ENCODE data around the gene DZANK1.
A peak's percentile ranks its signal among the peaks of the same experiment; 100 is the strongest.
"Not testable (repeated sequence)": the region's sequence is repeated elsewhere in the genome, so short reads cannot be mapped to it uniquely, and the experiment has no call there.

Gene DZANK1

GRCh38 chr20:18436847-18437246, 30.0 kb downstream of the DZANK1 start:
- no peak for DNase-seq (ENCODE audit: low spot score)

- DNase-seq (ENCODE audit: low spot score) = no peak
Observed at GRCh38 chr20:18431206-18431605, 35.6 kb downstream of the DZANK1 start.

GRCh38 chr20:18430172-18430826, 36.5 kb downstream of the DZANK1 start:
- no peak for DNase-seq (ENCODE audit: low spot score)

GRCh38 chr20:18428490-18429173, 38.2 kb downstream of the DZANK1 start:
- DNase-seq (ENCODE audit: low spot score) = no peak

- DNase-seq (ENCODE audit: low spot score) = no peak
Observed at GRCh38 chr20:18427214-18427613, 39.6 kb downstream of the DZANK1 start.

GRCh38 chr20:18421608-18422007, 45.2 kb downstream of the DZANK1 start:
- DNase-seq (ENCODE audit: low spot score) = no peak

- DNase-seq (ENCODE audit: low spot score) = no peak
Observed at GRCh38 chr20:18416486-18416885, 50.3 kb downstream of the DZANK1 start.

GRCh38 chr20:18414140-18414539, 52.7 kb downstream of the DZANK1 start:
- no peak for DNase-seq (ENCODE audit: low spot score)

GRCh38 chr20:18412221-18412901, 54.5 kb downstream of the DZANK1 start:
- DNase-seq (ENCODE audit: low spot score) = peak; percentile 49

- DNase-seq (ENCODE audit: low spot score) = no peak
Observed at GRCh38 chr20:18405826-18406225, 61.0 kb downstream of the DZANK1 start.

GRCh38 chr20:18404172-18404571, 62.7 kb downstream of the DZANK1 start:
- no peak for DNase-seq (ENCODE audit: low spot score)

GRCh38 chr20:18403269-18403668, 63.6 kb downstream of the DZANK1 start:
- DNase-seq (ENCODE audit: low spot score) = no peak

GRCh38 chr20:18401305-18401704, 65.5 kb downstream of the DZANK1 start:
- no peak for DNase-seq (ENCODE audit: low spot score)

- no peak for DNase-seq (ENCODE audit: low spot score)
Observed at GRCh38 chr20:18400460-18400859, 66.4 kb downstream of the DZANK1 start.

- not testable (repeated sequence) for DNase-seq (ENCODE audit: low spot score)
Observed at GRCh38 chr20:18398713-18399112, 68.1 kb downstream of the DZANK1 start.

GRCh38 chr20:18397030-18397429, 69.8 kb downstream of the DZANK1 start:
- DNase-seq (ENCODE audit: low spot score) = no peak

- DNase-seq (ENCODE audit: low spot score) = no peak
Observed at GRCh38 chr20:18395544-18395943, 71.3 kb downstream of the DZANK1 start.

- no peak for DNase-seq (ENCODE audit: low spot score)
Observed at GRCh38 chr20:18394363-18394762, 72.5 kb downstream of the DZANK1 start.

GRCh38 chr20:18391686-18392085, 75.1 kb downstream of the DZANK1 start:
- no peak for DNase-seq (ENCODE audit: low spot score)

GRCh38 chr20:18390201-18390600, 76.6 kb downstream of the DZANK1 start:
- no peak for DNase-seq (ENCODE audit: low spot score)

GRCh38 chr20:18388860-18389259, 78.0 kb downstream of the DZANK1 start:
- no peak for DNase-seq (ENCODE audit: low spot score)

GRCh38 chr20:18380908-18381529, 85.8 kb downstream of the DZANK1 start:
- DNase-seq (ENCODE audit: low spot score) = no peak

All from pons (tissue), 1 donor.